ENCODE results near the gene CES5A. TPM values are rescaled to one million over a fixed set of nuclear protein-coding genes. Genes with fewer than 3 reads are reported as not detected.
"Not testable (repeated sequence)": the region's sequence is repeated elsewhere in the genome, so short reads cannot be mapped to it uniquely, and the experiment has no call there.

The CES5A gene
- total RNA-seq, 1 experiment from 2014 or later = not detected

- in situ Hi-C loops (cut with HindIII; ENCODE audit: low sequenced_read_pairs); DNase-seq (ENCODE audit: low spot score): not testable (repeated sequence)
Measured at GRCh38 chr16:55835173-55835572, 40.0 kb downstream of the CES5A start.

- in situ Hi-C loops (cut with HindIII; ENCODE audit: low sequenced_read_pairs) = no loop called here
- no peak for DNase-seq (ENCODE audit: low spot score)
Measured at GRCh38 chr16:55834049-55834448, 41.1 kb downstream of the CES5A start.

- DNase-seq (ENCODE audit: low spot score) = no peak
- in situ Hi-C loops (cut with HindIII; ENCODE audit: low sequenced_read_pairs) = no loop called here
Measured at GRCh38 chr16:55832773-55833691, 42.1 kb downstream of the CES5A start, which contains the start of gene CES1. Gene CES1 (minus strand): TSS chr16:55833096. CDS start chr16:55833055, 41 bp downstream.

- DNase-seq (ENCODE audit: low spot score) = no peak
- in situ Hi-C loops (cut with HindIII; ENCODE audit: low sequenced_read_pairs) = no loop called here
Measured at GRCh38 chr16:55832425-55832772, 42.8 kb downstream of the CES5A start.

- DNase-seq (ENCODE audit: low spot score) = no peak
- in situ Hi-C loops (cut with HindIII; ENCODE audit: low sequenced_read_pairs) = no loop called here
Measured at GRCh38 chr16:55830658-55831294, 44.4 kb downstream of the CES5A start.

- in situ Hi-C loops (cut with HindIII; ENCODE audit: low sequenced_read_pairs); DNase-seq (ENCODE audit: low spot score): not testable (repeated sequence)
Measured at GRCh38 chr16:55829232-55829631, 45.9 kb downstream of the CES5A start.

GRCh38 chr16:55828680-55829079, 46.5 kb downstream of the CES5A start:
- in situ Hi-C loops (cut with HindIII; ENCODE audit: low sequenced_read_pairs) = no loop called here
- no peak for DNase-seq (ENCODE audit: low spot score)

GRCh38 chr16:55825115-55825728, 50.0 kb downstream of the CES5A start:
- in situ Hi-C loops (cut with HindIII; ENCODE audit: low sequenced_read_pairs) = no loop called here
- no peak for DNase-seq (ENCODE audit: low spot score)

- in situ Hi-C loops (cut with HindIII; ENCODE audit: low sequenced_read_pairs) = no loop called here
- DNase-seq (ENCODE audit: low spot score) = no peak
Measured at GRCh38 chr16:55824473-55825000, 50.6 kb downstream of the CES5A start.

GRCh38 chr16:55822280-55822810, 52.8 kb downstream of the CES5A start:
- in situ Hi-C loops (cut with HindIII; ENCODE audit: low sequenced_read_pairs) = no loop called here
- no peak for DNase-seq (ENCODE audit: low spot score)

- no peak for DNase-seq (ENCODE audit: low spot score)
- in situ Hi-C loops (cut with HindIII; ENCODE audit: low sequenced_read_pairs) = no loop called here
Measured at GRCh38 chr16:55821210-55821609, 54.0 kb downstream of the CES5A start.

GRCh38 chr16:55820615-55821014, 54.6 kb downstream of the CES5A start:
- no peak for DNase-seq (ENCODE audit: low spot score)
- in situ Hi-C loops (cut with HindIII; ENCODE audit: low sequenced_read_pairs) = no loop called here

GRCh38 chr16:55817236-55817912, 57.8 kb downstream of the CES5A start:
- in situ Hi-C loops (cut with HindIII; ENCODE audit: low sequenced_read_pairs) = no loop called here
- DNase-seq (ENCODE audit: low spot score) = no peak

- DNase-seq (ENCODE audit: low spot score); in situ Hi-C loops (cut with HindIII; ENCODE audit: low sequenced_read_pairs): not testable (repeated sequence)
Measured at GRCh38 chr16:55816222-55816621, 59.0 kb downstream of the CES5A start.

GRCh38 chr16:55815320-55815719, 59.9 kb downstream of the CES5A start:
- no peak for DNase-seq (ENCODE audit: low spot score)
- in situ Hi-C loops (cut with HindIII; ENCODE audit: low sequenced_read_pairs) = no loop called here

GRCh38 chr16:55814174-55814573, 61.0 kb downstream of the CES5A start:
- DNase-seq (ENCODE audit: low spot score); in situ Hi-C loops (cut with HindIII; ENCODE audit: low sequenced_read_pairs): not testable (repeated sequence)

- DNase-seq (ENCODE audit: low spot score); in situ Hi-C loops (cut with HindIII; ENCODE audit: low sequenced_read_pairs): not testable (repeated sequence)
Measured at GRCh38 chr16:55813730-55814129, 61.4 kb downstream of the CES5A start.

- in situ Hi-C loops (cut with HindIII; ENCODE audit: low sequenced_read_pairs) = no loop called here
- DNase-seq (ENCODE audit: low spot score) = no peak
Measured at GRCh38 chr16:55812951-55813350, 62.2 kb downstream of the CES5A start.

- in situ Hi-C loops (cut with HindIII; ENCODE audit: low sequenced_read_pairs) = no loop called here
- DNase-seq (ENCODE audit: low spot score) = no peak
Measured at GRCh38 chr16:55811811-55812210, 63.4 kb downstream of the CES5A start.

Data from G401 (cell line).